HepG2 (cell line): ENCODE measurements around the gene ADAM22.

ENCODE experiments used
- ATF4 ChIP-seq, 2 experiments: fragments of 450-650 bp in 1 of 2; sonication (generic) in 1 of 2; formaldehyde crosslinking; IDR thresholded peaks; 2 replicates each; pipeline versions ENCODE4 v1.5.0 to v1.8.0; 2020 to 2022; ENCODE audit warnings: mild to moderate bottlenecking in 1 of 2, missing genetic modification reagents in 1 of 2
- CTCF ChIP-seq: sonication (generic); formaldehyde crosslinking; IDR thresholded peaks from 2 replicates; pipeline ENCODE4 v1.5.0; 2020; ENCODE audit warnings: mild to moderate bottlenecking, missing genetic modification reagents, moderate library complexity
- FOXK2 ChIP-seq: fragments of 450-650 bp; IDR thresholded peaks from 2 replicates; pipeline ENCODE4 v1.6.1; 2016
- NFAT5 ChIP-seq: sonication (generic); formaldehyde crosslinking; IDR thresholded peaks from 2 replicates; pipeline ENCODE4 v1.4.0; 2020; ENCODE audit warnings: missing genetic modification reagents
- POLR2A ChIP-seq, 2 experiments: IDR thresholded peaks; 2 replicates each; pipeline ENCODE4 v1.6.1; 2011; ENCODE audit warnings: low read depth in 2 of 2, low read length in 2 of 2, mild to moderate bottlenecking in 1 of 2, moderate library complexity in 1 of 2; ENCODE audit not compliant: insufficient read depth in 1 of 2
- SP1 ChIP-seq, 2 experiments: fragments of 450-650 bp in 1 of 2; sonication (generic) in 1 of 2; formaldehyde crosslinking in 1 of 2; IDR thresholded peaks; 2 replicates each; pipeline versions ENCODE4 v1.4.0 to v1.6.1; 2016 to 2020; ENCODE audit warnings: missing genetic modification reagents in 1 of 2
- TFE3 ChIP-seq: IDR thresholded peaks from 2 replicates; pipeline ENCODE4 v1.6.1; 2016
- YY1 ChIP-seq: IDR thresholded peaks from 2 replicates; pipeline ENCODE4 v1.6.1; 2011; ENCODE audit warnings: low read length, low read depth, moderate library complexity, mild to moderate bottlenecking; ENCODE audit not compliant: insufficient read depth, insufficient replicate concordance
- ZMYM4 ChIP-seq: sonication (generic); formaldehyde crosslinking; IDR thresholded peaks from 2 replicates; pipeline ENCODE4 v1.8.1; 2023; ENCODE audit warnings: mild to moderate bottlenecking, missing genetic modification reagents

GRCh38 chr7:88102675-88103074, 168.6 kb downstream of the ADAM22 start:
- TF ChIP-seq ZMYM4 (no peak), POLR2A (IDR thresholded peaks at IDR 0.05; ENCODE audit: insufficient read depth in 1 of 2, low read depth in 2 of 2, low read length in 2 of 2) (no peak), YY1 (no peak), CTCF (no peak), NFAT5 (CRISPR knock-in tag) (no peak), TFE3 (CRISPR knock-in tag) (no peak), SP1 (IDR thresholded peaks at IDR 0.05) (no peak), SP1 (CRISPR knock-in tag; IDR thresholded peaks at IDR 0.05) (no peak), ATF4 (CRISPR knock-in tag; IDR thresholded peaks at IDR 0.05) (no peak), FOXK2 (no peak)
